Caki2 (cell line): ENCODE data around the gene MFSD11. TPM values are rescaled to one million over a fixed set of nuclear protein-coding genes. Genes with fewer than 3 reads are reported as not detected.
"Not testable (repeated sequence)": the region's sequence is repeated elsewhere in the genome, so short reads cannot be mapped to it uniquely, and the experiment has no call there.

Experiments used
- DNase-seq: peaks from one replicate; pipeline ENCODE4 v3.0.0-alpha.2; 2015; ENCODE audit warnings: low read depth
- in situ Hi-C: cut with HindIII; loops from 2 replicates; pipeline ENCODE4 v1.10.0; 2016; ENCODE audit warnings: low sequenced_read_pairs, low pct_unique_long_range_greater_than_20kb, mixed read lengths
- total RNA-seq: library from RNA; depleted of rRNA; stranded (reverse); fragments of >200 nt; shearing (Covaris generic); gene quantifications from 2 replicates; pipeline ENCODE4 v1.2.3, GENCODE V29; 2014; ENCODE audit warnings: low replicate concordance

The MFSD11 gene
- total RNA-seq, 1 experiment from 2014 or later, result 8.5 TPM

GRCh38 chr17:76737082-76737675 lies 740 bp upstream of the MFSD11 start, which contains the start of gene SRSF2:
TSS of gene SRSF2 (minus strand) at chr17:76737331. CDS start at chr17:76737160, 171 bp downstream.
- DNase-seq, result peak; percentile 100
- in situ Hi-C loops, result no loop called here

DNA sequence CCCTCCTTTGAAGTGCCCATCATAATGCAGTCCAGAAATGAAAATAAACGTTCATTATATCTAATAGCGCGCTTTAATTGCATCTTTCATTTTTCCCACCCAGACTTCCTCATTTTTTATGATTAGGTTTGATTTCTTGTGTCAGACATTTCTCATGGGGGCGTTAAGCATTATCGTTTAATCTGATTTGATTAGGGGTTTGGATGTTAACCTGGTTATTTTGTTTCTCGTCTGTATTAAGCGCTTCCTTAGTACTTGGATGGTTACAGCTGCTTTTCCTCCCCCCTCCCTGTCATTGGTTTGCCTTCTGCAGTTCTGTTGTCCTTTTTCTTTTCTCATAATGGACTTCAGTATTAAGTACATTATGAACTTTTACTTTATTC lies 540 bp downstream of the MFSD11 start:
- in situ Hi-C loops, result no loop called here
- no peak for DNase-seq

DNA sequence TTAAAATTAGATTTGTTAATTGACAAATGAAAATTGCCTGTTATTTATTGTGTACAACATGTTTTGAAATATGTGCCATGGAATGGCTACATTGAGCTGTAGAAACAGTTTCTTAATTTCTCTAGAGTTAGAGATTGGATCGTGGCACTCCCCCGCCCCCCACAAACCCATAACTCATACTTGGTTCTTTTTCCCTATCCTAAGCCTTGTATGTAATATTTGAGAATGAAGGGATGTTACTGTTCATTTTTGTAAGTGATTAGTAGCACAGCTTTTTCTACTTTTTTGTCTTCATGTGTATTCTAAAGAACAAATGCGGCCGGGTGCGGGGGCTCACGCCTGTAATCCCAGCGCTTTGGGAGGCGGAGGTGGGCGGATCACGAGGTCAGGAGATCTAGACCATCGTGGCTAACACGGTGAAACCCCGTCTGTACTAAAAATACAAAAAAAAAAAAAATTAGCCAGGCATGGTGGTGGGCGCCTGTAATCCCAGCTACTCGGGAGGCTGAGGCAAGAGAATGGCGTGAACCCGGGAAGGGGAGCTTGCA lies 1.7 kb downstream of the MFSD11 start:
- in situ Hi-C loops, DNase-seq: not testable (repeated sequence)

- in situ Hi-C loops, result no loop called here
- DNase-seq, result no peak
Measured at GRCh38 chr17:76740329-76741118, 2.6 kb downstream of the MFSD11 start.

- DNase-seq, result no peak
- in situ Hi-C loops, result no loop called here
Measured at GRCh38 chr17:76742958-76743357, 5.0 kb downstream of the MFSD11 start.

- in situ Hi-C loops, result no loop called here
- DNase-seq, result no peak
Measured at GRCh38 chr17:76744747-76745146, 6.8 kb downstream of the MFSD11 start.

- not testable (repeated sequence) for DNase-seq
Measured at GRCh38 chr17:76745785-76746184, 7.9 kb downstream of the MFSD11 start.

GRCh38 chr17:76747716-76748363 lies 9.9 kb downstream of the MFSD11 start:
- DNase-seq, result no peak
- in situ Hi-C loops, result no loop called here

More at GRCh38 chr17:76745785-76746184, 7.9 kb downstream of the MFSD11 start:
- in situ Hi-C loops, result not testable (repeated sequence)

GRCh38 chr17:76748657-76749056 lies 10.7 kb downstream of the MFSD11 start:
- in situ Hi-C loops, result no loop called here
- no peak for DNase-seq

GRCh38 chr17:76751416-76751993 lies 13.6 kb downstream of the MFSD11 start:
- in situ Hi-C loops, result no loop called here
- no peak for DNase-seq

DNA sequence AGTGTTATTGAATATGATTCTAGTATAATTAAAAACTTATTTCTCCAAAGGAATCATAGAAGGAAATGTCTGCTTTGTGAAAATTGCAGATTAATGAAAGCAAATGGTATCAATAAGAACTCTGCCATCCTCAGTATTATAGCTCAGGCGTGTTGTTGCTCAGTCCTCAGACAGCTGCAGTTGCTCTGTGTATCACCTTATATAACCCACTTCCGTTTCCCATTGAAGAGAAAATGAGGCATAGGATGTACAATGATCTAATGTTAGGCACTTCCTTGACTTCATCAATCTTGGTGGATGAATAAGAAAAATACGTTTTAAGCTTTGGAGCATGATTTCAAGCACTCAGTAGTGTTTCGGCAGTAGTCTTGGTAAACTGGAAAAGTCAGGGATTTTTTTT lies 14.1 kb downstream of the MFSD11 start:
- no peak for DNase-seq
- in situ Hi-C loops, result no loop called here

DNA sequence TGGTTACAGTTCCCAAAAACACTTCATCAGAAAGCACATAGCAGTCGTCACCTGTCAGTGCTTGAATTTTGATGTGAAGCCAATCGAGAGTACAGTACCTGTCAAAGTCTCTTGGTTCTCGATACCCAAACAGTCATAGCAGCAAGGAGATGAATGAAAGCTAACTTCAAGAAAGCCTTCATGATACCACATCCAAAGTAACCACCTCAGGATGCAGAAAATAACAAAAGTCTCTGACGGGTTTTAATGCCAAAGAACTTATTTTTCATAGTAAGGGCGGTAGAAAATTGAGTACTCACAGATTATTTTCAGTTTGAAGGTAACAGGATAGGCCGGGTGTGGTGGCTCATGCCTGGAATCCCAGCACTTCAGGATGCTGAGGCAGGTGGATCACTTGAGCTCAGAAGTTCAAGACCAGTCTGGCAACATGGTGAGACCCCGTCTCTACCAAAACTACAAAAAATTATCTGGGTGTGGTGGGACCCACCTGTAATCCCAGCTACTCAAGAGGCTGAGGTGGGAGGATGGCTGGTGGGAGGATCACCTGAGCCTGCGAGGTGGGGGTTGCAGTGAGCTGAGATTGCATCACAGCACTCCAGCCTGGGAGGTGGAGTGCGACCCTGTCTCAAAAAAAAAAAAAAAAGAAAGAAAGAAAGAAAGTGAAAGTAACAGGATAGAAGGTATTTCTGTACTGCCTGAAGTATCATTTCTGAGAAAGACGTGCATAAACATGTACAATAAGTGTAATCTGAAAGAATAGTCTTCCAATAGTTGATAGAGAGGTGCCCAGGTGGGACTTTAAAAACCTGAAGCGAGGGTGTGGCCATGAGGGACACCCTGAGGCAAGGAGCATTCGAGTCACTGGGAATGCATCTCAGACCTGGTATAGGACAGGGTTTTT lies 15.4 kb downstream of the MFSD11 start:
- DNase-seq, result no peak
- in situ Hi-C loops, result no loop called here

- in situ Hi-C loops, result no loop called here
- no peak for DNase-seq
Measured at GRCh38 chr17:76755285-76755684, 17.4 kb downstream of the MFSD11 start.

GRCh38 chr17:76757256-76757655 lies 19.3 kb downstream of the MFSD11 start:
- in situ Hi-C loops, result no loop called here

GRCh38 chr17:76758570-76758969 lies 20.7 kb downstream of the MFSD11 start:
- in situ Hi-C loops, result no loop called here
- DNase-seq, result no peak

More at GRCh38 chr17:76757256-76757655, 19.3 kb downstream of the MFSD11 start:
- DNase-seq, result no peak

DNA sequence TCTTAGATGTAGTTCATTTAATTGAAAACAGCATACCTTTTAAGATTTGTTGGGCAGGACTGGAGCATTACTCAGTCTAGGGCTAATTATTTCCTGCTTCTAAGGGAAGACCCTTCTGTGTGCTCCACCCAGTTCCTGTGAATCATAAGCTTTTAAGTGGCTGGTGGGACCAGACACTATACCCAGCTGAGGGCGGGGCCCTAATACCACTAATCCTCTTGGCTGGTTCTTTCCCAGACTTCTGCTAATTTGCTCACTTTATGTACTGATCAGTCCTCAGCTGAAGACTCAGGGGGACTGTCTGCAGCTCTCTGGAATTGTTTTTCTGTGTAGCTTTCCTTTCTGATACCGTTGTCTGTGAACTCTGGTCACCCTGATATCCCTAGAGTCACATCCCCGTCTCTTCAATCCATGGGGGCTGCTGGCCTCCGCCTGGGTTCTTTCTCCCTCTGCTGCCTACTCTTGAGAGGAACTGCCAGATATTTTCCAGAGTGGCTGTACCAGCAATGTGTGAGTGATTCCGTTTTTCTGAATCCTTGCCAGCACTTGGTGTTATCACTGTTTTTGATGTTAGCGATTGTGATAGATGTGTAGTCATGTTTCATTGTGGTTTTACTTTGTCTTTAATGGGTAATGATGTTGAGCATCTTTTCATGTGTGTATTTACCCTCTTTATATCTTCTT lies 35.1 kb downstream of the MFSD11 start:
- DNase-seq, result peak; percentile 81

GRCh38 chr17:76775021-76775600 lies 37.2 kb downstream of the MFSD11 start:
- DNase-seq, result no peak
- in situ Hi-C loops, result no loop called here

More for the DNA sequence above, 35.1 kb downstream of the MFSD11 start:
- in situ Hi-C loops, result no loop called here
